SH-SY5Y (cell line): ENCODE results near the gene BCR.

ENCODE experiments used
- GATA2 ChIP-seq: IDR thresholded peaks from 2 replicates; pipeline ENCODE4 v1.6.1; 2011; ENCODE audit warnings: mild to moderate bottlenecking, low read depth, low read length
- GATA3 ChIP-seq: IDR thresholded peaks from 2 replicates; pipeline ENCODE4 v1.6.1; 2011; ENCODE audit warnings: low read depth, mild to moderate bottlenecking, low read length, moderate library complexity

- no peak for TF ChIP-seq GATA2
- no peak for TF ChIP-seq GATA3
Measured at GRCh38 chr22:23365524-23365923, 185.2 kb downstream of the BCR start.
